Activated T-helper 1 cell treated with anti-CD3 and anti-CD28 coated beads, Interleukin-2, amount 50 U/mL, for 16 hours (primary cell): ENCODE measurements around the gene COMMD2.

Source experiments
- DNase-seq, 2 donors: peaks; one replicate each; pipeline ENCODE4 v3.0.0-alpha.2; 2020; ENCODE audit warnings: low read depth in 1 of 2, low spot score in 1 of 2

COMMD2 gene

GRCh38 chr3:149705416-149705815 lies 46.9 kb downstream of the COMMD2 start:
- no peak for DNase-seq

DNA sequence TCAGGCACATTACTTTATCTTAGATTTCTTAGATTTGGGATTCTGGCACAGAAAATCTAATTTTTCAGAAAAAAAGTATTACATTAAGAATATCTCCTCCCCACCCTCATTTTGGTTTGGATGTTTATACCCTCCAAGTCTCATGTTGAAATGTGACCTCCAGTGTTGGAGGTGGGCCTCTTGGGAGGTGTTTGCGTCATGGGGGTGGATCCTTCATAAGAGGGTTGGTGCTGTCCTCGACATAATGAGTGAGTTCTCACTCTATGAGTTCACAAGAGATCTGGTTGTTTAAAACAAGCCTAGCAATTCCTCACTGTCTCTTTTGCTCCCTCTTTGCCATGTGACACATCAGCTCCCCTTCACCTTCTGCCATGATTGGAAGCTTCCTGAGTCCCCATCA lies 48.8 kb downstream of the COMMD2 start:
- no peak for DNase-seq

- no peak for DNase-seq
Observed at GRCh38 chr3:149702691-149703441, 49.4 kb downstream of the COMMD2 start.

GRCh38 chr3:149701977-149702350 lies 50.3 kb downstream of the COMMD2 start:
- DNase-seq: no peak

- no peak for DNase-seq
Observed at GRCh38 chr3:149701206-149701976, 50.9 kb downstream of the COMMD2 start.
